Right renal cortex interstitium (tissue), 3 donors: ENCODE data around the gene A2M. TPM values are rescaled to one million over a fixed set of nuclear protein-coding genes. Genes with fewer than 3 reads are reported as not detected.

Experiments used
- DNase-seq, 3 donors: peaks; one replicate each; pipeline ENCODE4 v3.0.0-alpha.2; 2013; ENCODE audit warnings: low read depth in 3 of 3, low spot score in 2 of 3
- polyA plus RNA-seq, 3 donors: library from polyadenylated mRNA; unstranded; fragments of 120-200 nt; gene quantifications; one replicate each; pipeline ENCODE4 v1.2.1, GENCODE V29; 2013; ENCODE audit not compliant: insufficient read length in 3 of 3

Gene A2M
- polyA plus RNA-seq, 3 donors = 259 to 265 (median 260) TPM

- DNase-seq = no peak
Observed at GRCh38 chr12:9076733-9077132, 39.0 kb downstream of the A2M start.

- no peak for DNase-seq
Observed at GRCh38 chr12:9075138-9075535, 40.6 kb downstream of the A2M start.

- DNase-seq = no peak
Observed at GRCh38 chr12:9074484-9075137, 41.1 kb downstream of the A2M start.

- no peak for DNase-seq
Observed at GRCh38 chr12:9073076-9073475, 42.6 kb downstream of the A2M start.

GRCh38 chr12:9072481-9073038, 43.2 kb downstream of the A2M start:
- DNase-seq = no peak

- DNase-seq = no peak
Observed at GRCh38 chr12:9071969-9072368, 43.8 kb downstream of the A2M start.

GRCh38 chr12:9071518-9071917, 44.2 kb downstream of the A2M start:
- no peak for DNase-seq

GRCh38 chr12:9070351-9070750, 45.4 kb downstream of the A2M start:
- no peak for DNase-seq

GRCh38 chr12:9068600-9068999, 47.1 kb downstream of the A2M start:
- DNase-seq = no peak

GRCh38 chr12:9068086-9068485, 47.6 kb downstream of the A2M start:
- no peak for DNase-seq

- DNase-seq = no peak
Observed at GRCh38 chr12:9066755-9067423, 48.8 kb downstream of the A2M start.

- DNase-seq = no peak
Observed at GRCh38 chr12:9066183-9066623, 49.5 kb downstream of the A2M start.

- DNase-seq = no peak
Observed at GRCh38 chr12:9065607-9065856, 50.2 kb downstream of the A2M start.

GRCh38 chr12:9064815-9065606, 50.7 kb downstream of the A2M start:
- peak; percentile 33 to 55 (median 42) for DNase-seq

- peak; percentile 38 to 58 (median 48) for DNase-seq
Observed at GRCh38 chr12:9064201-9064814, 51.4 kb downstream of the A2M start.

GRCh38 chr12:9052610-9053009, 63.1 kb downstream of the A2M start:
- no peak for DNase-seq

- no peak for DNase-seq
Observed at GRCh38 chr12:9051158-9051550, 64.6 kb downstream of the A2M start.

GRCh38 chr12:9050521-9051157, 65.1 kb downstream of the A2M start:
- no peak for DNase-seq

- no peak for DNase-seq
Observed at GRCh38 chr12:9049520-9050133, 66.1 kb downstream of the A2M start.

- DNase-seq = no peak
Observed at GRCh38 chr12:9048930-9049329, 66.8 kb downstream of the A2M start.
